ENCODE measurements around the gene SMAP1. TPM values are rescaled to one million over a fixed set of nuclear protein-coding genes. Genes with fewer than 3 reads are reported as not detected.

SMAP1 gene
- total RNA-seq, 4 donors from 2014 or later, result 16.6 to 29.4 (median 22.0) TPM

GRCh38 chr6:70708448-70708847, 40.8 kb downstream of the SMAP1 start:
- ATAC-seq (ENCODE audit: low FRiP score) (no peak), DNase-seq (ENCODE audit: low spot score) (no peak)
- TF ChIP-seq CTCF (IDR thresholded peaks at IDR 0.05), result no peak

- DNase-seq (ENCODE audit: low spot score) (no peak), ATAC-seq (ENCODE audit: low FRiP score) (peak; percentile 54)
- TF ChIP-seq CTCF (IDR thresholded peaks at IDR 0.05), result no peak
Measured at GRCh38 chr6:70709826-70710225, 42.1 kb downstream of the SMAP1 start.

- TF ChIP-seq CTCF (IDR thresholded peaks at IDR 0.05), result no peak
- no peak for DNase-seq (ENCODE audit: low spot score)
- no peak for ATAC-seq (ENCODE audit: low FRiP score)
Measured at GRCh38 chr6:70714716-70715257, 47.1 kb downstream of the SMAP1 start.

GRCh38 chr6:70717038-70717801, 49.5 kb downstream of the SMAP1 start:
- DNase-seq (ENCODE audit: low spot score), result no peak
- TF ChIP-seq CTCF (IDR thresholded peaks at IDR 0.05), result no peak
- no peak for ATAC-seq (ENCODE audit: low FRiP score)

GRCh38 chr6:70724524-70724923, 56.8 kb downstream of the SMAP1 start:
- TF ChIP-seq CTCF (IDR thresholded peaks at IDR 0.05), result no peak
- ATAC-seq (ENCODE audit: low FRiP score) (peak; percentile 32), DNase-seq (ENCODE audit: low spot score) (no peak)

GRCh38 chr6:70725817-70726415, 58.2 kb downstream of the SMAP1 start:
- DNase-seq (ENCODE audit: low spot score), result no peak
- TF ChIP-seq CTCF (IDR thresholded peaks at IDR 0.05), result no peak
- peak; percentile 56 for ATAC-seq (ENCODE audit: low FRiP score)

All from omental fat pad (tissue), 4 donors.